ENCODE data around the gene KRT23. TPM values are rescaled to one million over a fixed set of nuclear protein-coding genes. Genes with fewer than 3 reads are reported as not detected.

KRT23 gene
- total and polyA plus RNA-seq, 2 of the 13 experiments (the other 11 are each of a cell fraction or from before 2014, with no cell fraction given) = 24.7 to 51.1 TPM

- TF ChIP-seq NR0B2 (CRISPR knock-in tag; IDR thresholded peaks at IDR 0.05) = no peak
- no peak for TF ChIP-seq ZNF646 (CRISPR knock-in tag; IDR thresholded peaks at IDR 0.05)
- TF ChIP-seq MNT (IDR thresholded peaks at IDR 0.05) = no peak
- no peak for TF ChIP-seq THAP9 (CRISPR knock-in tag; IDR thresholded peaks at IDR 0.05; ENCODE audit: borderline replicate concordance)
- TF ChIP-seq ZNF253 (CRISPR knock-in tag; IDR thresholded peaks at IDR 0.05; ENCODE audit: borderline replicate concordance) = no peak
- TF ChIP-seq ZNF597 (CRISPR knock-in tag; IDR thresholded peaks at IDR 0.05) = no peak
- no peak for TF ChIP-seq SNAPC2 (CRISPR knock-in tag; IDR thresholded peaks at IDR 0.05)
- TF ChIP-seq ELF3 (CRISPR knock-in tag; IDR thresholded peaks at IDR 0.05) = peak; percentile 78
- no peak for TF ChIP-seq RFX3 (CRISPR knock-in tag; IDR thresholded peaks at IDR 0.05)
- no peak for TF ChIP-seq MAF1 (CRISPR knock-in tag; IDR thresholded peaks at IDR 0.05; ENCODE audit: borderline replicate concordance)
- no peak for TF ChIP-seq ZNF264 (CRISPR knock-in tag; IDR thresholded peaks at IDR 0.05)
- TF ChIP-seq ZBTB25 (CRISPR knock-in tag; IDR thresholded peaks at IDR 0.05) = no peak
- peak; percentile 60; the same call in 1 of the 2 replicates for TF ChIP-seq TFAP4 (IDR thresholded peaks at IDR 0.05; ENCODE audit: borderline replicate concordance, low read depth)
These were observed 34.2 kb downstream of the KRT23 start (continued) for GRCh38 chr17:40903129-40903847.
